Measurements from ENCODE around the gene RRAS2.

The RRAS2 gene

DNA sequence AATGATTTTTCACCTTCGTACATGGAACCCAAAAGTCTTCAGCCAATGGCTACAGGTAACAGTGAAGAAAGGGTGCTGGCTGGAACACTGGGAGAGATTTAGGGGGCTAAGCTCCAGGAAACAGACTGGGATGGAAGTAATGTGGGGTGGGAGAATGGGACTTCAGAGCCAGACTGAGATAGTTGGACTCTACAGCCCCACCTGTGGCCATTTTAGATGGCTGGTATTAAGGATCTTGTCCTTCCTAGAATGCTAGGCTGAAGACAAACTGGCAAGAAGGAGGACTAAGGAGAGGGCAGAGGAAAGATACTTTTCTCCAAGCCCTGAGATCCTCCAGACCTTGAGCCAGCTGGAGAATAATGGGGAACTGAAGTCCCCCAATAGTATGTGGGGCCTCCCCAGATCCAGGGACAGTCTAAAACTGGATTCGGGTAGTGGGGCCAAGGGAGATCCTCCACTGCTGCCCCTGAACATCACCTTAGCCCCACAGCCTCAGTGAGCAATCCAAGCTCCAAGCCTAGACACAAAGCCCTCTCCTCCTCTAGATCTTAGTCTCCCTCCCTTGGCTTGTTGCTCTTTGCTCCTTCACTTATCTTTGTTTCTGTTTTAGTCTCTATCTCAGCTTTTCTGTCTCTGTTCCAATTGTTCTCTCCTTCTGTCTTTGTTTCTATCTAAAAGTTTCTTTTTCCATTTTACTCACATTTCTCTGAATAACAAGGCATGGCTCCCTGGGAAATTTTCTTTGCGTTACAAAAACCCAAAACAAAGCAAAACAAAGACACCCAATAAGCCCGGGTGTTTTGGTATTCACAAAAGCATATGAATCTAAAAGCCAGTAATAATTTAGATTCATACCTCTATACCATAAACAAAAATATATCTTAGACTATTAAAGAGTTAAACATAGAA lies 16.2 kb upstream of the RRAS2 start:
- POLR2A ChIA-PET, result no interaction called here
- no peak for TF ChIP-seq BCL11B (tag by site-specific recombination; IDR thresholded peaks at IDR 0.05; ENCODE audit: low read depth)
- no peak for TF ChIP-seq ZSCAN23 (tag by site-specific recombination; IDR thresholded peaks at IDR 0.05)
- TF ChIP-seq ZXDB (tag by site-specific recombination; IDR thresholded peaks at IDR 0.05), result no peak
- TF ChIP-seq, protein P1, sequence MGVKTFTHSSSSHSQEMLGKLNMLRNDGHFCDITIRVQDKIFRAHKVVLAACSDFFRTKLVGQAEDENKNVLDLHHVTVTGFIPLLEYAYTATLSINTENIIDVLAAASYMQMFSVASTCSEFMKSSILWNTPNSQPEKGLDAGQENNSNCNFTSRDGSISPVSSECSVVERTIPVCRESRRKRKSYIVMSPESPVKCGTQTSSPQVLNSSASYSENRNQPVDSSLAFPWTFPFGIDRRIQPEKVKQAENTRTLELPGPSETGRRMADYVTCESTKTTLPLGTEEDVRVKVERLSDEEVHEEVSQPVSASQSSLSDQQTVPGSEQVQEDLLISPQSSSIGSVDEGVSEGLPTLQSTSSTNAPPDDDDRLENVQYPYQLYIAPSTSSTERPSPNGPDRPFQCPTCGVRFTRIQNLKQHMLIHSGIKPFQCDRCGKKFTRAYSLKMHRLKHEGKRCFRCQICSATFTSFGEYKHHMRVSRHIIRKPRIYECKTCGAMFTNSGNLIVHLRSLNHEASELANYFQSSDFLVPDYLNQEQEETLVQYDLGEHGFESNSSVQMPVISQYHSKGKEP (tag by site-specific recombination; IDR thresholded peaks at IDR 0.05), result no peak
- TF ChIP-seq, protein P2, sequence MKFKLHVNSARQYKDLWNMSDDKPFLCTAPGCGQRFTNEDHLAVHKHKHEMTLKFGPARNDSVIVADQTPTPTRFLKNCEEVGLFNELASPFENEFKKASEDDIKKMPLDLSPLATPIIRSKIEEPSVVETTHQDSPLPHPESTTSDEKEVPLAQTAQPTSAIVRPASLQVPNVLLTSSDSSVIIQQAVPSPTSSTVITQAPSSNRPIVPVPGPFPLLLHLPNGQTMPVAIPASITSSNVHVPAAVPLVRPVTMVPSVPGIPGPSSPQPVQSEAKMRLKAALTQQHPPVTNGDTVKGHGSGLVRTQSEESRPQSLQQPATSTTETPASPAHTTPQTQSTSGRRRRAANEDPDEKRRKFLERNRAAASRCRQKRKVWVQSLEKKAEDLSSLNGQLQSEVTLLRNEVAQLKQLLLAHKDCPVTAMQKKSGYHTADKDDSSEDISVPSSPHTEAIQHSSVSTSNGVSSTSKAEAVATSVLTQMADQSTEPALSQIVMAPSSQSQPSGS (tag by site-specific recombination; IDR thresholded peaks at IDR 0.05; ENCODE audit: low read depth), result no peak
- no peak for TF ChIP-seq ZNF623 (tag by site-specific recombination; IDR thresholded peaks at IDR 0.05)
- TF ChIP-seq ZNF843 (tag by site-specific recombination; IDR thresholded peaks at IDR 0.05), result no peak
- Histone ChIP-seq H3K27ac (ENCODE audit: extremely low read depth, low read depth, low read length) (no peak overlapping the region), H3K36me3 (ENCODE audit: control insufficient read depth in 2 of 2, insufficient read depth in 1 of 2, low read length in 2 of 2) (no peaks in the 10 kb centered on the region), H3K9me3 (ENCODE audit: control insufficient read depth, insufficient read depth, low read depth, low read length) (no peaks in the 10 kb centered on the region), H3K4me1 (ENCODE audit: control insufficient read depth, insufficient read depth, low read length) (no peaks in the 10 kb centered on the region), H3K4me3 (ENCODE audit: low read depth, low read length) (no peak overlapping the region)
- CTCF ChIA-PET, result interaction anchor here (0.6 to 2.1 kb wide), 11 partner anchors 8 to 110 kb away, joined by 3 to 8 read pairs (median 3); no protein-coding TSS in a partner anchor

DNA sequence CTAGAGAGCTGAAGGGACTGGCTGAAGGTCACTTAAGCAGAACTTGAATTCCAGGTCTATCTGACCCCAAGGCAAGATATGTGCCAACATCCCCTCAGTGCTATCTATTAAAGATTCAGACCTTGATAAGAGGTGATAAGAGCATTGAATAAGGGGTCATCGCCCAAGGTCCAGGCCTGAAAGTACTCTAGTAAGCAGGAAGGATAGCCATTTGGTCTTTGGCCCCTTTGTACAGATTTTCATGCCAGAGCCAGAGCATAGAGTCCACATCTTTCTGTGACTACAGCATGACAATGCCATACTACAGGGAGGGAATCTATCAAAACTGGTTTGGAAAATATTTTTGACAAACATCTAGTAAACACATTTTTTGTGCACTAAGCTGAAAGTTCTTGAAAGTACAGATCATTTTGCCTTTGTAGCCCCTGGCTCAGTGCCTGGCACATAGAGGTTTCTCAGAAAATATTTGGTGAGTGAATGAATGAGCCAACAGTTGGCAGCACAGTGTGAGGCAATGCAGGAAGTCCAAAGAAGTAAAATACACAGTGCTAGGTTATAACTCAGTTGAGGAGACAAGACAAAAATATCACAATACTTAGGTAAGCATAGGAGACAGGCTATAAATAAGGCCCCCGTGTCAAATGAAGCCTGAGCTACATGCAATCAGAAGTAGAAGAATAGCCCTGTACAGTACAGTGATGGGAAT lies 15.1 kb upstream of the RRAS2 start:
- no peaks in the 10 kb centered on the region for H3K4me1 ChIP-seq (ENCODE audit: control insufficient read depth, insufficient read depth, low read length)
- no peaks in the 10 kb centered on the region for H3K9me3 ChIP-seq (ENCODE audit: control insufficient read depth, insufficient read depth, low read depth, low read length)
- CTCF ChIA-PET, result interaction anchor here (0.6 to 2.1 kb wide), 11 partner anchors 9 to 106 kb away, joined by 3 to 8 read pairs (median 4); no protein-coding TSS in a partner anchor
- no peaks in the 10 kb centered on the region for H3K36me3 ChIP-seq (ENCODE audit: control insufficient read depth in 2 of 2, insufficient read depth in 1 of 2, low read length in 2 of 2)
- no peak overlapping the region for H3K4me3 ChIP-seq (ENCODE audit: low read depth, low read length)
- POLR2A ChIA-PET, result no interaction called here
- TF ChIP-seq ZBTB48 (tag by site-specific recombination; IDR thresholded peaks at IDR 0.05), result no peak
- no peak for TF ChIP-seq RBAK (tag by site-specific recombination; IDR thresholded peaks at IDR 0.05)
- TF ChIP-seq ZBTB8A (tag by site-specific recombination; IDR thresholded peaks at IDR 0.05), result no peak
- TF ChIP-seq ZNF596 (tag by site-specific recombination; IDR thresholded peaks at IDR 0.05), result no peak
- TF ChIP-seq, protein P3, sequence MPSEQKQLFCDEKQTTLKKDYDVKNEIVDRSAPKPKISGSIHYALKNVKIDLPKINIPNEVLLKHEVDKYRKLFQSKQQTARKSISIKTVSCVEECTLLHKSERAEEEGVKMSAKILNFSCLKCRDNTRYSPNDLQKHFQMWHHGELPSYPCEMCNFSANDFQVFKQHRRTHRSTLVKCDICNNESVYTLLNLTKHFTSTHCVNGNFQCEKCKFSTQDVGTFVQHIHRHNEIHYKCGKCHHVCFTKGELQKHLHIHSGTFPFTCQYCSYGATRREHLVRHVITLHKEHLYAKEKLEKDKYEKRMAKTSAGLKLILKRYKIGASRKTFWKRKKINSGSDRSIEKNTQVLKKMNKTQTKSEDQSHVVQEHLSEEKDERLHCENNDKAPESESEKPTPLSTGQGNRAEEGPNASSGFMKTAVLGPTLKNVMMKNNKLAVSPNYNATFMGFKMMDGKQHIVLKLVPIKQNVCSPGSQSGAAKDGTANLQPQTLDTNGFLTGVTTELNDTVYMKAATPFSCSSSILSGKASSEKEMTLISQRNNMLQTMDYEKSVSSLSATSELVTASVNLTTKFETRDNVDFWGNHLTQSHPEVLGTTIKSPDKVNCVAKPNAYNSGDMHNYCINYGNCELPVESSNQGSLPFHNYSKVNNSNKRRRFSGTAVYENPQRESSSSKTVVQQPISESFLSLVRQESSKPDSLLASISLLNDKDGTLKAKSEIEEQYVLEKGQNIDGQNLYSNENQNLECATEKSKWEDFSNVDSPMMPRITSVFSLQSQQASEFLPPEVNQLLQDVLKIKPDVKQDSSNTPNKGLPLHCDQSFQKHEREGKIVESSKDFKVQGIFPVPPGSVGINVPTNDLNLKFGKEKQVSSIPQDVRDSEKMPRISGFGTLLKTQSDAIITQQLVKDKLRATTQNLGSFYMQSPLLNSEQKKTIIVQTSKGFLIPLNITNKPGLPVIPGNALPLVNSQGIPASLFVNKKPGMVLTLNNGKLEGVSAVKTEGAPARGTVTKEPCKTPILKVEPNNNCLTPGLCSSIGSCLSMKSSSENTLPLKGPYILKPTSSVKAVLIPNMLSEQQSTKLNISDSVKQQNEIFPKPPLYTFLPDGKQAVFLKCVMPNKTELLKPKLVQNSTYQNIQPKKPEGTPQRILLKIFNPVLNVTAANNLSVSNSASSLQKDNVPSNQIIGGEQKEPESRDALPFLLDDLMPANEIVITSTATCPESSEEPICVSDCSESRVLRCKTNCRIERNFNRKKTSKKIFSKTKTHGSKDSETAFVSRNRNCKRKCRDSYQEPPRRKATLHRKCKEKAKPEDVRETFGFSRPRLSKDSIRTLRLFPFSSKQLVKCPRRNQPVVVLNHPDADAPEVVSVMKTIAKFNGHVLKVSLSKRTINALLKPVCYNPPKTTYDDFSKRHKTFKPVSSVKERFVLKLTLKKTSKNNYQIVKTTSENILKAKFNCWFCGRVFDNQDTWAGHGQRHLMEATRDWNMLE (tag by site-specific recombination; conservative IDR thresholded peaks at IDR 0.05; ENCODE audit: low read depth), result no peak
- TF ChIP-seq KLF9 (tag by site-specific recombination; IDR thresholded peaks at IDR 0.05; ENCODE audit: low read depth), result no peak
- no peak for TF ChIP-seq ZNF416 (tag by site-specific recombination; IDR thresholded peaks at IDR 0.05)
- TF ChIP-seq ZNF558 (tag by site-specific recombination; IDR thresholded peaks at IDR 0.05), result no peak
- TF ChIP-seq ZNF548 (tag by site-specific recombination; IDR thresholded peaks at IDR 0.05), result no peak
- TF ChIP-seq, protein P4, sequence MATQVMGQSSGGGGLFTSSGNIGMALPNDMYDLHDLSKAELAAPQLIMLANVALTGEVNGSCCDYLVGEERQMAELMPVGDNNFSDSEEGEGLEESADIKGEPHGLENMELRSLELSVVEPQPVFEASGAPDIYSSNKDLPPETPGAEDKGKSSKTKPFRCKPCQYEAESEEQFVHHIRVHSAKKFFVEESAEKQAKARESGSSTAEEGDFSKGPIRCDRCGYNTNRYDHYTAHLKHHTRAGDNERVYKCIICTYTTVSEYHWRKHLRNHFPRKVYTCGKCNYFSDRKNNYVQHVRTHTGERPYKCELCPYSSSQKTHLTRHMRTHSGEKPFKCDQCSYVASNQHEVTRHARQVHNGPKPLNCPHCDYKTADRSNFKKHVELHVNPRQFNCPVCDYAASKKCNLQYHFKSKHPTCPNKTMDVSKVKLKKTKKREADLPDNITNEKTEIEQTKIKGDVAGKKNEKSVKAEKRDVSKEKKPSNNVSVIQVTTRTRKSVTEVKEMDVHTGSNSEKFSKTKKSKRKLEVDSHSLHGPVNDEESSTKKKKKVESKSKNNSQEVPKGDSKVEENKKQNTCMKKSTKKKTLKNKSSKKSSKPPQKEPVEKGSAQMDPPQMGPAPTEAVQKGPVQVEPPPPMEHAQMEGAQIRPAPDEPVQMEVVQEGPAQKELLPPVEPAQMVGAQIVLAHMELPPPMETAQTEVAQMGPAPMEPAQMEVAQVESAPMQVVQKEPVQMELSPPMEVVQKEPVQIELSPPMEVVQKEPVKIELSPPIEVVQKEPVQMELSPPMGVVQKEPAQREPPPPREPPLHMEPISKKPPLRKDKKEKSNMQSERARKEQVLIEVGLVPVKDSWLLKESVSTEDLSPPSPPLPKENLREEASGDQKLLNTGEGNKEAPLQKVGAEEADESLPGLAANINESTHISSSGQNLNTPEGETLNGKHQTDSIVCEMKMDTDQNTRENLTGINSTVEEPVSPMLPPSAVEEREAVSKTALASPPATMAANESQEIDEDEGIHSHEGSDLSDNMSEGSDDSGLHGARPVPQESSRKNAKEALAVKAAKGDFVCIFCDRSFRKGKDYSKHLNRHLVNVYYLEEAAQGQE (tag by site-specific recombination; IDR thresholded peaks at IDR 0.05), result no peak
- TF ChIP-seq ZNF549 (tag by site-specific recombination; IDR thresholded peaks at IDR 0.05), result no peak
- TF ChIP-seq ZNF843 (tag by site-specific recombination; IDR thresholded peaks at IDR 0.05), result no peak
- TF ChIP-seq ZNF626 (tag by site-specific recombination; IDR thresholded peaks at IDR 0.05), result no peak
- no peak for TF ChIP-seq ZNF560 (tag by site-specific recombination; IDR thresholded peaks at IDR 0.05; ENCODE audit: borderline replicate concordance)
- H3K27ac ChIP-seq (ENCODE audit: extremely low read depth, low read depth, low read length), result no peak overlapping the region
